ENCODE results near the gene MYCN. TPM values are rescaled to one million over a fixed set of nuclear protein-coding genes. Genes with fewer than 3 reads are reported as not detected.
"Not testable (repeated sequence)": the region's sequence is repeated elsewhere in the genome, so short reads cannot be mapped to it uniquely, and the experiment has no call there.

Gene MYCN
- 0.20 TPM for total RNA-seq

- ATAC-seq: peak; percentile 30
These were observed at the start of gene MYCN for GRCh38 chr2:15939854-15940660. Gene MYCN, plus strand, starts transcription at chr2:15940550. Its CDS starts 1,515 bp downstream, at chr2:15942065.

DNA sequence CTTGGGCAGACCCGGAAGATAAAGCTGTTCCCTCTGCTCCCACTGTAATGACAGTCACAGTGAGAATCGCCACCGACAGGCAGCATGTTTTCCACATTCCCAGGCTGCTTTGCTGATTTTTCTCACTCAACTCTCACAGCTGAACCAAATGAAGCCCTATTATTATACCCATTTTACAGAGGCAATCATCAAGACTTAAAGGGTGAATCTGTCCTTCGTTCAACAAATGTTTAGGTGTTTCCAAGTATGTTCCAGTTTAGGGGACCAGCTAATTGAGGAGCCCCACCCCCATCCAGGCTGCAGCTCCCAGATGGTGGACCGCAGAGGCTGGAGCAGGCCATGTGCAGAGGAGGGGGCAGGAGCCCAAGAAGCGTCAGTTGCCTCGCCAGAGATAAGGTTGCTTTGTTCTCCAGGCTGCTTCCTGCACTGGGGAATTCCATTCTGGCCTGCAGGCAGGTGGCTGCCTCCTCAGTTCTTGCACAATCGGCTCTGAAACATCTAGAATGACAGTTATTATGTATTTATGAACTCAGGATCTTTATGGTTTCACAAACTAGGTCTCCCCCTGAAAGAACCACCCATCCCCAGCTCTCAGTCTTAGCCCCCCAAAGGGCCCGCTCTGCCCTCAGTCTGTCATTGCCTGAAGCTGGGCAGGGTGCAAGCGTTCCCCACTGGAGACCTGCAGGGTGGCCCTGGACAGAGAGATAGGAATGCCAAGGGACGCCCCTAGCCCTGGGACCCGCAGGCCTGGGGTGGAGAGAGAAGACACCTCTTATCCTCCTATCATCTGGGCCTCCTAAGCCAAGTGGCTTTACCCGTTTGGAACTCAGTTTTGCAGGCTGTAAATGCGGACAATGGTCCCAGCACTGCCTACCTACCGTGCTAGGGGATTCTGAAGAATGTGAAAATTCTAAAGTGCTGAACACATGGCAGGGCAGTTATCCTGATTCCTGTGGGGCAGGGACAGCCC, 49.1 kb upstream of the MYCN start:
- peak; percentile 27 for ATAC-seq

- no peak for ATAC-seq
These were observed 48.0 kb upstream of the MYCN start for GRCh38 chr2:15892151-15892880.

DNA sequence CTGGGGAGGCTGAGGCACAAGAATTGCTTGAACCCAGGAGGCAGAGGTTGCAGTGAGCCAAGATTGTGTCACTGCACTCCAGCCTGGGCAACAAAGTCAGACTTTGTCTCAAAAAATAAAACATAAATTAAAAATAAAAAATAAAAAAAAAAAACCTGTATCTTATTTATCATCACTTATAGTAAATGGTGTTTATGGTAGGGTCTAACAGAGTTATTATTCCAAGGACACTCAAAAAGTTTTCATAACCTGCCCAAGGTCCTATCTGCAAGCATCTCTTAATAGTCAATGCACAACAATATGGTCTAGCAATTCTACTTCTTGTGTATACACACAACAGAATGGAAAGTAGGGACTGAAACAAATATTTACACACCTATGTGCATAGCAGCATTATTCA, 47.3 kb upstream of the MYCN start:
- no peak for ATAC-seq

GRCh38 chr2:15893689-15894480, 46.5 kb upstream of the MYCN start:
- peak; percentile 73 for ATAC-seq

GRCh38 chr2:15894481-15895144, 45.7 kb upstream of the MYCN start:
- ATAC-seq: no peak

- peak; percentile 50 for ATAC-seq
These were observed 44.5 kb upstream of the MYCN start for GRCh38 chr2:15895615-15896469.

GRCh38 chr2:15896859-15897258, 43.5 kb upstream of the MYCN start:
- no peak for ATAC-seq

DNA sequence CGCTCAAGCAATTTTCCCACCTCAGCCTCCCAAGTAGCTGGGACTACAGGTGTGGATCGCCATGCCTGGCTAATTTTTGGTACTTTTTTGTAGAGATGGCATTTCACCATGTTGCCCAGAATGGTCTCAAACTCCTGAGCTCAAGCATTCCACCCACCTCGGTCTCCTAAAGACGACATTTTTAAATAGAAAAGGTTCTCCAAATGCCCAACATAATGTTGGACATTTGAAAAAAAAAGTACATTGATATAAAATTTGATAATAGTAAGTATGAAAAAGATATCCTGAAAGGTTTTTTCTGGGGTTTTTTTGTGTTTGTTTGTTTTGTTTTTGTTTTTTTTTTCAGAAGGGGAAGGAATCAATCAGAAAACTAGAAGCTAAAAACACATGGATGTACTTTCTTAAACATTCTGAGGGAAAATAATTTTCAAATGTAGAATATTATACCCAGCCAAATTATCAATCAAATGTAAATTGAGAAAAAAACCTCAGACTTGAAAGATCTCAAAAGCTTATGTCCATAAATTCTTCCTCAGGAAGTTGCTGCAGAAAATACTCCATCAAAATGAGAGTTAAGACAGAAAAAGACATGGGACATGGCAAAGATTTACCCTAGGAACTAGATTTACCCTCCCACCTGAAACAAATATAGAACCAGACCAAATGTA, 42.8 kb upstream of the MYCN start:
- no peak for ATAC-seq

DNA sequence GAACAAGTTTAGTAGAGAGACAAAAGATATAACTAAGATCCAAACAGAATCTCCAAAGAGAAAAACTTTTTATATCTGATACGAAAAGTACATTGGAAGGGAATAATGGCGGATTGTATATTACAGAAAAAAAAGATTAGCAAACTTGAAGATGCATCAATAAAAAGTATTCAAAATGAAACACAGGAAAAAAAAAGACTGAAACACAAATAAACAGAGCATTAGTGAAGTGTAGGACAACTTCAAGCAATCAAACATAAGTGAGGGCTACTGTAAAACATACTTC, 41.1 kb upstream of the MYCN start:
- no peak for ATAC-seq

DNA sequence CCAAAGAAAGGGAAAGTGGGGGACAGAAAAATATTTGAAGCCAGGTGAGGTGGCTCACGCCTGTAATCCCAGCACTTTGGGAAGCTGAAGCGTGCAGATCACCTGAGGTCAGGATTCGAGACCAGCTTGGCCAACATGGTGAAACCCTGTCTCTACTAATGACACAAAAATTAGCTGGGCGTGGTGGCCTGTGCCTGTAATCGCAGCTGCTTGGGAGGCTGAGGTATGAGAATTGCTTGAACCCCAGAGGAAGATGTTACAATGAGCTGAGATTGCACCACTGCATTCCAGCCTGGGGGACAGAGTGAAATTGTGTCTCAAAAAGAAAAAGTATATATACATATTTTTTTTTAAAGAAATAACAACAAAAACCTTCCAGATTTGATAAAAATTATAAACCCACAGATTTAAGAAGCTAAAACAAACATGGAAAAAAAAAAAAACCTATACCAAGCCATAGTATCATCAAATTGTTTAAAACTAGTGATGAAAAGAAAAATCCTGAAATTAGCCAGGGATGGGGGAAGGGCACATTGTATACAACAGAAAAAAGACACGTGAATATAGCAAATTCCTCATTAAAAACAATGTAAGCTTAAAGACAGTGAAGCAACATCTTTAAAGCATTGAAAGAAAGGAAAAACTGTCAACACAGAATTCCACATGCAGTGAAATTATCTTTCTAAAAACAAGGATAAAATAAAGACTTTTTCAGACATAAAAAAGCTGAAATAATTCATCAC, 40.4 kb upstream of the MYCN start:
- no peak for ATAC-seq

DNA sequence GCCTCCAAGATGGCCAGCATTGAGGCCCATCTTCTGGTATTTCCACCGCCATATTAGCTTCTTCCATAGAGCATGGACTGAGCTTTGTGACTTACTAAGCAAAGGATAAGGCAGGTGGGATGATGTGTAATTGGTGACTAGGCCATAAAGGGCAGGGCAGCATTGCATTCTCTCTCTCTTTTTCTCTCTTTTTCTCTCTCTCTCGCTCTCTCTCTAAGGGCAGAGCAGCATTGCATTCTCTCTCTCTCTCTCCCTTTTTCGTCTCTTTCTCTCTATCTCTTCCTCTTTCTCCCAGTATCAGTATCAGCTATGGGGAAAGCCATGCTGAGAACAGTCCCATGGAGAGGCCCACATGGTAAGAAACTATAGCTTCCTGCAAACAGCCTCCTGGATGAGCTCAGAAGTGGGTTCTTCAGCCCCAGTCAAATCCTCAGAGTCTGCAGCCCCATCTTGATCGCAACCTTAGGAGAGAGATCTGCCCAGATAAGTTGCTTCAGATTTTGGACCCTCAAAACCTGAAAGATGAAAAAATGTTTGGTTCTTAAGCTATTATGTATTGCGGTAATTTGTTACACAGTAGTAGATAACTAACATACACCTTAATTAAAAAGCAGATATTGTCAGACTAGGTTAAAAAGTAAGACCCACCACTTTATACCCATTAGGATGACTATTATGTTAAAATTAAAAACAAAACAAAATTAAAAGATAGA, 39.1 kb upstream of the MYCN start:
- ATAC-seq: no peak

DNA sequence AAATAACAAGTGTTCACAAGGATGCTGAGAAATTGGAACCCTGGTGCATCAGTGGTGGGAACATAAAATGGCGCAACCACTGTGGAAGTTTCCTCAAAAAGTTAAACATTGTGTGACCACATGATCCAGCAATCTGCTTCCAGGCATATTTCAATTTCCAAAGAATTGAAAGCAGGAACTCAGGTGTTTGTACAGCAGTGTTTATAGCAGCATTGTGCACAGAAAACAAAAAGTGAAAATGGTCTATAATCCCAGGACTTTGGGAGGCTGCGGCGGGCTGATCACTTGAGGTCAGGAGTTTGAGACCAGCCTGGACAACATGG, 38.6 kb upstream of the MYCN start:
- no peak for ATAC-seq

- not testable (repeated sequence) for ATAC-seq
These were observed 36.4 kb upstream of the MYCN start for GRCh38 chr2:15903910-15904309.

DNA sequence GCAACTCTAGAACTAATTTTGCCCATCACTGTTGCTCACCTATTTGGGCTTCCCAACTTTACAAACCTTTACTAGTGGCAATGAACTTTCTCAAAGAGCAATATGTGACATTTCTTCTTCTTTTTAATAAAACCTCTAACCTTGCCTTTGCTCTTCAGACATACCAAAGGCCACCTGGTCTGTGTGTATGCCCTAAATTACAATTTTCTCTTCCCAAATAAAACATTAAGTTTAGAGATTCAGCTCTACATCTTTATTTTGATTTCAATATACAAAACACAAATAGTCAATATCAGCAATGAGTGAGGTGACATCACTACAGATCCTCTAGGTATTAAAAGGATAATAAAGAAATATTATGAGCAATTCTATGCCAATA, 35.1 kb upstream of the MYCN start:
- no peak for ATAC-seq

DNA sequence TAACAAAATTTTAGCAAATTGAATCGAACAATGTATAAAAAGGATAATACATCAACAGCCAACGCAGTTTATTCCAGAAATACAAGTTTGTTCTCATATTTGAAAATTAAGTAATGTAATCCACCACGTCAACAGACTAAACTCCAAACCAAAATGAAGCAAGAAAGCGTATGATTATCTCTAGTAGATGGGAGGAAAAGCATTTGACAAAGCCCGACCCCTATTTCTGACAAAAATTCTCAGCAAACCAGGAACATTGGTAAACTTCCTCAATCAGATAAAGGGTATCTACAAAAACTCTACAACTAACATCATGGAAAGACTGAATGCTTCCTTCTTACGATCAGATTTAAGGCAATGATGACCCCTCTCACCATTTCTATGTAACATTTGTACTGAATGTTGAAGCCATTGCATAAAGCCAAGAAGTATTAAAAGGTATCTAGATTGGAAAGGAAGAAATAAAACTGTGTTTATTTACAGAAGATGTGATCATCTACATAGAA, 34.3 kb upstream of the MYCN start:
- no peak for ATAC-seq

GRCh38 chr2:15906778-15907177, 33.6 kb upstream of the MYCN start:
- no peak for ATAC-seq

GRCh38 chr2:15907461-15908324, 32.7 kb upstream of the MYCN start:
- no peak for ATAC-seq

Data from esophagus mucosa (tissue), 1 donor.